NCI-H748 (cell line): ENCODE results near the gene KRTAP9-6.

Source experiments
- DNase-seq: peaks from one replicate; lab custom pipeline; 2025; ENCODE audit not compliant: unreplicated experiment; lab: John Stamatoyannopoulos, UW

KRTAP9-6 gene

DNA sequence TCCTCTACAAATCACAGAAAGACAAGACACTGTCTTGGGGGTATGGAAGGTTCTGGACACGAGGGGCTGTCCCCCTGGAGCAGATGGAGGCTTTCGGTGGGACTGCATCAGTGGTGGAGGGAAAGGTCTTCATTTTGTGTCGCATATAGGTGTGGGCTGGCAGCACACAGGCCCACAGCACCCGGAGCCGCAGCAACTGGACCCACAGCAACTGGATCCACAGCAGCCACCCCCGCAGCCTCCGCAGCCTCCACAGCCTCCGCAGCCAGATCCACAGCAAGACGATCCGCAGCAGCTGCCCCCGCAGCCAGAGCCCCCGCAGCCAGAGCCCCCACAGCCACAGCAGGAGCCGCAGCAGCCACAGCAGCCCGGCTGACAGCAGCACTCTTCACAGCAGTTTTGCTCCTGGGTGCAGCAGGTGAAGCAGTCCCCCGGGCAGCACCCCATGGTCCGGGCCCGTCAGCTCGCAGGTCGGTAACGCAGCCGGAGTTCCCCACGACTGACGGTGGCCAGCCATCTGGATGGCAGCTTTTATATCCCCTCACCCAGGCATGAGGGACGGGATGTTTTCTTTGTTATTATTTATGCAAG lies 50.1 kb downstream of the KRTAP9-6 start, which contains the start of gene KRTAP17-1:
TSS of gene KRTAP17-1 (minus strand) at position 507 of the 591 bp plus-strand sequence. CDS start at position 447, 60 bp downstream.
- no peak for DNase-seq
